GM21737 (cell line): ENCODE measurements around the gene MED9.

ENCODE experiments used
- ATAC-seq: cut with Tn5 transposase; IDR thresholded peaks from one replicate; pipeline ENCODE4 v1.9.1; 2021; ENCODE audit warnings: mild to moderate bottlenecking, moderate library complexity; ENCODE audit not compliant: unreplicated experiment

Gene MED9

DNA sequence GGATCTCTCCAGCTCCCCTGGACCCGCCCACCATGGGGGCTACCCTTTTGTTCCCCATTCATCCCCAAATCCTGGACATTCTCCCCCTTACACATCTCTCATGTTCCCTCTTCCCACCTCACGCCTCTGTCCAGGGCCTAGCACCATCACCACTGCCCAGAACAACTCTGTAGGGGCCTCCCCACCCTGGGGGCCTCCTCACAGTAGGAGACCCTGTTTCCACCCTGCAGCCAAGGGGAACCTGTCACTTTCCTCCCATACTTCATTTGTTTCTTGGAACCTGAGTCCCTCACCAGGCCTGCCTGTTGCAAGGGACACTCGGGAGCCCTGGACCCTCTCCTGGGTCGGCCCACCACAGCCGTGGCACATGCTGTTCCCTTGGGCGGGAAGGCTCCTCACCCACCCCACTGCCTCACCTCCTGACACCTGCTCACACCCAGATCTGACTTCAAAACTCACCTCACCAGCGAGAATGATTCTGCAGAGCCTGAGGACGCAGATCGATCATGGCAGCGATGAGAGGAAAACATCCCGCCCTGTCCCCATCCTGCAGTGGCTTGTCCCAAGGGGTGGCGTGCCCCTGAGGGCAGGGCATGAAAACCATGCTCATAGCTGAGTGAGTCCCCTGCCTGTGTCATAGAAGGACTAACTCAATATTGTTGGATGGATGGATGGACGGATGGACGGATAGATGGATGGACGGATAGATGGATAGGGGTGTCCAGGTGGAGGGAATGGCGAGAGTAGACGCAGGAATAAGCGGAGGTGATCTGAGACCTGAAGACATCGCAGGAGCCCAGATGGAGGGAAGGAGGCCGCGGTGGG, 26.2 kb downstream of the MED9 start:
- no peak for ATAC-seq

DNA sequence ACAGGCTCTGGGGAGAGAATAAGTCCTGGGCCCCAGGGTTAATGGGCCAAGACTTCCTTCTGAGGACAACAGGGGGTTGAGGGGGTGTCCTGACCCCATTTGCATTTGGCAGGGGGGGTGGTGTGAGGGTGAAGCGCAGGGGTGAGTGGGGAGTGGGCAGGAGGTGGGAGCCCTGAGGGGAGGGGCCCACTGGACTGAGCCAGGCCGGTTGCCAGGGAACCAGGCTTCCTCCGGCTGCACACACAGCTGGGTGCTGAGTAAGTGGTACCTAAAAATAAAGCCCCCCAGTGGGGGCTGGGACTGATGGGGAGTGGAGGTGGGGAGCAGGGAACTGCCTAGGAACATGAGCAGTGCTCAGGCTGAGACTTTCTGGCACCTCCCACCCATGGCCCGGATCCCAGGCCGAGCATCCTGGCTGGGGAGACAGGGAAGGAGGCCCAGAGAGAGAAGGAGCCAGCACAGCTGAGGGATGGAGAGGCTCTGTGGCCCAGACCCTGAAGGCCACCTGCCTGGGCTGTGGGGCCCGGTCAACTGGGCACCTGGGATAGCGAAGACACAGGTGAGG, 26.8 kb downstream of the MED9 start:
- ATAC-seq = no peak

DNA sequence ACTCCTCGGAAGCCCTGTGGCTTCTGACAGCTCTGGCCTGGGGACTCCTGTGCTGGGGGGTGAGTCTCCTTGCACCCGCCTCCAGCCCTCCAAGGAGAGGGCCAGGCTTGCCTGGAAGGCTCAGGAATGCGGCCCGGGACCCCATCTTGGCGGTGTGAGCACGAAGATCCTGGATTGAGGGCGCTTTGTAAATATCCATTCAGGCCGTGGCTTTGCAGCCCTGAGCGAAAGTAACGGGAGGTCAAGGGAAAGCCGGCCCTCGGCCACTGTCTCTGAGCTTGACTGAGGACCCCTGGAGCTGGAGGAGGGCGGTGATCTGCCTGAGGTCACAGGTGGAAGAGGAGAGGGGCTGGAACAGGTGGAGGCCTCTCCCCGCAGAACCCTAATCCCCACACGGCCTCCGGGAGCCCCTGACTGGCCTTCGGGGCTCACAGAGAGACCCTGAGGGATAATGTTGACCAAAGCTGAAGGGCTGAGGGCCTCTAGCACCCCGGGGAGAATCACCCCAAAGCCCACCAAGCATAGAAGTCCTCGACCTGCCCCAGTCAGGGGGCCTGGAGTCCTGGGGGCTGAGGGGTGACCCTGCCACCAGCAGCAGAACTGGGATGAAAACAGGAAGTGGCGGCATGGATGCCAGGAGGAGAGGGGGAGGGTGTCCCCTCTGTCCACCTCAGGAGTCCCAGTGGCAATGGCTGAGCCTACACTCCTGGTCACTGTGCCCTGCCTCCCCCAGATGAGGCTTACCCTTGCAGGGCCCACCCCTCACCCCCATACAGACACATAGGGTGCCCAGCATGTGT, 27.7 kb downstream of the MED9 start:
- no peak for ATAC-seq

DNA sequence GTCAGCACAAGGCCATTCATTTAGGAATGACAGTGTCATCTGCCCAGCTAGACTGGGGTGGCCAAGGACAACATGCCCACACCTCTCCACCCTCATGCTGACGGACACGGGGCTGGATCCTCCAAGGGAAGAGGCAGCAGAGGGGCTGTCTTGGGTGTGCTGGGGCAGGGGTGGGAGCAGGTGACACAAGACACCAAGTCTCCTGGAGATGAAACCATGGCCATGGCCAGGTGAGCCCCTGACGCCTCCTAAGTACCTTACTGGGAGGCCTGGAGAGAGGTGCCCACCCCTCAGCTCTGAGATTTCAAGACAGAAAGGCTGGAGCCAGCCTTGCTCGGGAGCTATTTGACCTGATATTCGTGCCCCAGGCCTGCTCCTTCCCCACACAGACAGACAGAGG, 28.4 kb downstream of the MED9 start:
- ATAC-seq = no peak

DNA sequence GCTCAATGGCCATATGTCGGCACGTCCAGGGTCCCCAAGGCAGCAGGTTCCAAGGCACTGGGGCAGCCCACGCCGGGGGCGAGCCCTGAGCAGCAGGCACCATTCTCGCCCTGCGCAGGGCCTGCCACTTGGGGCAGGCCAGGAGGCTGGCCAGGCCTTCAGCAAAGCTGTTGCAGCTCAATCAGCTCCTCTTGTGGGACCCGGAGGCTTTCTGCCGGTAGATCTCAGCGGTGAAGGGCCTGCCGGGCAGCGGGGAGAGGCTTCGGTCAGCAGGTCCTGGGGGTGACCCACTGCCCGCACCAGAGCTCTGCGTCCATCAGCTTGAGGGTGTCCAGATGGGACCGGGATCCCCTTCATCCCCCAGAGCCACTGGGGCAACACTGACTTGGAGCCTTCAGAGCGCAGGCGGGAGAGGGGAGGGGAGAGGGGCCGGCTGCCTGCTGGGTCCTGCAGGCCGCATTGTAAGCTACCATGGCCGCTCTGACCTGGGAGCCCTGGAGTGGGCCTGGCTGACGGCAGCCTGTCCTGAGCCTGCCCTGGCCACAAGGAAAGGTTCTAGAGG, 28.9 kb downstream of the MED9 start:
- ATAC-seq = no peak

DNA sequence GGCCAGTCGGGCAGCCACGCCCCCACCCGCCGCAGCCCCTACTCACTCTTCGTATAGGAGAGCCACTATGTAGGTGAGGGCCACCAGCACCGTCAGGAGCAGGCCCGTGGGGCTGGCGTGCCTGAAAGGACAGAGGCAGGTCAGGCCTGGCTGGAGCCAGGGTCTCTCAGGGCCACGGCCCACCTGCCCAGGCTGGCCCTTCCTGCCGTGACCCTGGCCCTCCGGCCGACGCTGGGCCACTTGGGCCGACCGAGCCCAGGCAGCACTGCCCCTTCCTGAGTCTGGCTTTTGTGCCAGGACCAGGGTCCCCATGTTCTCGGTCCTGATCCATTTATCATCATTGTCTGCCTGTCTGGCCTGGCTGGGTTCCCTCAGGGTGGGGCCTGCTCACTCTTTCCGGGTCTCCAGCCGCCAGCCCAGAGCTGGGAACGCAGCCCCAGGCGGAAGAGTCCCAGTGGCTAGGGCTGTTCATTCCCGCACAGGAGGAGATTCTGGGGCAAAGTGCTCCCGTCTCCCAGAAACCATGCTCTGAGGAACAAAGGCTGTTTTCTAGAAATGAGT, 29.5 kb downstream of the MED9 start:
- no peak for ATAC-seq

DNA sequence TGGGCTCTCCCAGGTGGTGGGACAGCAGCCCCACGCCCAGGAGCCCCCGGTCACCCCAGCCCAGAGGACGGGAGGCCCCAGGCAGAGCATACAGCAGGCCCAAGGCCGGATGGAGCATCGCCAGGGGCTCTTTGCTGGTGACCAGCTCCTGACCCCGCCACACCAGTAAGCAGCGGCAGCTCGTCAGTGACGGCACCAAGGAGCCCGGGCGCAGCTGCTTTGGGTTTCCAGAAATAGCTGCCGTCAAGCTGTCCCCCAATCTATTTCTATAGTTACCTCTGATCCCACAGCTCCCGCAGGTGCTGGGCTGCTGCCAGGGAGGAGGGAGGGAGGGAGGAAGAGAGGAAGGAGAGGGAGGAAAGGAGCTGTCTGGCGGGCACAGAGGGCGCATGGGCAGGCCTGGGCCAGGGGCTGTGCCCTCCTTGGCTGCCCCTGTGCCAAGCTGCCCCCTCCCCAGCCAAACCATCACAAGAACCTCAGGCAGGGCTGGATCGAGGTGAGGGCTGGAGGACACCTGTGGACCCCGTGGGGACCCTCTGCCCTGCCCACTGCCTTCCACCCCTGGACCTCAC, 30.2 kb downstream of the MED9 start:
- ATAC-seq = no peak

DNA sequence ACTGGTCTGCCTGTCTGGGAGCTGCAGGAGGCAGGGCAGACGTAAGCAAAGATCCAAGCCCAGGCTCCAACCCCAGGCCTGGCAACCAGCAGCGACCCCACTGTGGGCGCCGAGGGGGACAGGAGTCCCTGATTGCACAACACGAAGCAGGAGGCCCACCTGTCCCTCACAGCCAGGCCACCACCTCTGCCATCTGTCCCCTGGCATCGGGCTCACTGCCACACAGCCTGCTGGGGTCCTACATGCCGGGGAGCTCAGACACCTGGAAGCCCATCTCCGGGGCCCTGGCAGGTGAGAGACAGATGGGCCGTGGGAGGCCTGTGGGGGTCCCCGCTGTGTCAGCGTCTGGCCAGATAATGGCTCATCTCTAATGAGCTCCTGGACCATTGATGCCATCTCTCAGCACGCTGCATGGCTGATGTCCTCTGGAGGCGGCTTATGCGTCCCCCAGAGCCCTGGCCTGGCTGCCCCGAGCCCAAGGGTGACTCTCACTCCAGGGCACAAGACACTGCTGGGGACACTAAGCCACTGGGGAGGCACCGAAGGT, 30.7 kb downstream of the MED9 start:
- no peak for ATAC-seq

DNA sequence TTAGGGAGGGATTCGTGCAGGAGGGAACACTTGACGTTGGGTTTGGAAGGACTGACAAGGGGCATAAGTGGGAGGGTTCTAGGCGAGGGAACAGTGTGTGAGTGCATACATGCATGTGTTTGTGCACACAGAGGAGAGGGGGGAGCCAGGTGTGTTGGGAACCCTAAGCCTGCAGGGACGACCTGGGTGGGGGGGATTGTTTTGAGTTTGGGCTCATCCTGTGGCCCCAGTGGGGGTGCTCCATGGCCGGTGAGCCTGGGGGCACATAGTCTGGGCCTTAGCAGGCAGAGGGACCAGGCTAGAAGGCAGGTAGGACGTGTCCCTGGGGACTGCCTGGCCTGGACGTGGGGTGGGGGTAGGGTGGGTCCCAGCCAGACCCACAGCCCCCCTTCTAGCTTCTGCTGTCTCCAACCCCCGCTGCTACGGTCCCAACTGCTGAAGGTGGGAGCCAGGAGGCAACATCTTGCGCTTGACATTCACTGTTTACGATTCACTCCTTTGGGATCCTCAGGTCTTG, 31.3 kb downstream of the MED9 start:
- ATAC-seq = no peak

DNA sequence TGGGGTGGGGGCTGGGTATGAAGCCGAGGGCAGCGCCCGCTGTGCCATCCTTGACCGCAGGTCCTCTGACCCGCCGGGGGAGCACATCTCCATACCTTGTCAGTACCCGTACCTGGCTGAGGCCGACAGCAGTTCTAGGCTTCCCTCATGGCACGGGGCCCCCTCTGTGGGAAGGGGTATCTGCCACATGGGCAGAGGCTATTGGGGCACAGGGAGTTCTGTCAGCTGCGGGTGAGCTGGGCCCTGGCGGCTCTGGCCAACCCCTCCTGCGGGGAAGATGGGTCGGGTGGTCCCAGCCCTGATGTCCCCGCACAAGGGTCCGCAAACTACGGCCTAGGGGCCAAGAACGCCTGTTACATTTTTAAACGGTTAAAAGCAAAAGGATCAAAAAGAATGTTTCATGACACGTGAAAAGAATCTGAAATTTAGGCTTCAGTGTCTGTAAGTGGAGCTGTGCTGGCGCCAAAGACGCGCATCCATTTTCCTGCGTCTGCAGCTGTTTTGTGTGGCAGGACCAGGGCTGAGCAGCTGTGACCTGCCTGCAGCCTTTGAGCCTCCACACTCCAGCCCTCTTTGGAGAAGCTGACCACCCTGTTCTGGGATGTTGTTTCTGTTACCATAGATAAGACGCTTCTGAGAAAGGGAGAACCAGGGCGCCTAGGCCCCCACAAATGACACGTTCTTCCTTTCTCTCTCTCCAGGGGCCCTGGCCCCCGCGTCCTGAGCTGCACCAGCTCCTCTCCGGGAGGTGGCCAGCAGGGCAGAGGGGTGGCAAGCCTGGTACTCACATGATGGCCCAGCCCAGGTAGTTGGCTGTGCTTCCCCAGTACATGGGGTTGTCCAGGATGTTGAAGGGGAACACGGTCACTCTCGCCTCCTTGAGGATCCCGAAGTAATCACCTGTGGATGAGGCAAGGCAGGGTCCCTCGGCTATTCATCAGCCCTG, 32.1 kb downstream of the MED9 start:
- no peak for ATAC-seq

DNA sequence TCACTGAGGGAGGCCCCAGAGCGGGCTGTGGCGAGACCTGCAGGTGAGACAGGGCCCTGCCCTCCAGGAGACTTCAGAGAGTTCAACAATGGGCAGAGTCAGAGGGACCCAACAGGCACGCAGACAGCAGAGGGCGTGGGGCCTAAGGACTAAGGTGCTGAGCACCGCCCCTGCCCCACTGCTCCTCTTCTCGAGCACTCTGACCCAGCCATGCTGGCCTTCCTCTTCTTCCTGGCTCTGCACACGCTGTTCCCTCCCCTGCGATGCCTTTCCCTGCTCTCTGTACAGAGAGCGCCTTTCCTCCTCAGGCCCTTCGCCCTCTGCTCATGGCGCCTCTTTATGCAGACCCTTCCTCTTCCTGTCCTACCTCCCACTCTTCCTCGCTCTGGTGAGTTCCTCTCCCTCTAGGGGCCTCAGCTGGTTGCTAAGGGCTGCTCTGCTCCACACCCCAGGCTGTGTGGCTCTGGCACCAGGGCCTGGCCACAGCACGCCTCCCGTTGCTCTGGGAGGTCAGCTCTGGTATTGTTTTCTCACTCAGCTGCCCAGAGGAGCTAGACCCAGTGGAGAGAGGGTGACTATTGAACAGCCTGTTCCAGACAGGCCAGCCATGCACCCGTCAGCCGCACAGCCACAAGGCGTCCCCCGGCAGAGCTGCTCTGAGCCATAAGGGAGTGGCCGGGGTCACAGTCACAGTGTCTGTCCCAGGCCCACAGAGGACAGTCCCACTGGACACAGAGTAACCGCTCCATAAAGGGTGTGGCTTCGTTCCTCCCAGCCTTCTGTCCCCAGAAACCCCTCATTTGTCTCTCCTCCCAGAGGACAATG, 33.0 kb downstream of the MED9 start:
- ATAC-seq = no peak

DNA sequence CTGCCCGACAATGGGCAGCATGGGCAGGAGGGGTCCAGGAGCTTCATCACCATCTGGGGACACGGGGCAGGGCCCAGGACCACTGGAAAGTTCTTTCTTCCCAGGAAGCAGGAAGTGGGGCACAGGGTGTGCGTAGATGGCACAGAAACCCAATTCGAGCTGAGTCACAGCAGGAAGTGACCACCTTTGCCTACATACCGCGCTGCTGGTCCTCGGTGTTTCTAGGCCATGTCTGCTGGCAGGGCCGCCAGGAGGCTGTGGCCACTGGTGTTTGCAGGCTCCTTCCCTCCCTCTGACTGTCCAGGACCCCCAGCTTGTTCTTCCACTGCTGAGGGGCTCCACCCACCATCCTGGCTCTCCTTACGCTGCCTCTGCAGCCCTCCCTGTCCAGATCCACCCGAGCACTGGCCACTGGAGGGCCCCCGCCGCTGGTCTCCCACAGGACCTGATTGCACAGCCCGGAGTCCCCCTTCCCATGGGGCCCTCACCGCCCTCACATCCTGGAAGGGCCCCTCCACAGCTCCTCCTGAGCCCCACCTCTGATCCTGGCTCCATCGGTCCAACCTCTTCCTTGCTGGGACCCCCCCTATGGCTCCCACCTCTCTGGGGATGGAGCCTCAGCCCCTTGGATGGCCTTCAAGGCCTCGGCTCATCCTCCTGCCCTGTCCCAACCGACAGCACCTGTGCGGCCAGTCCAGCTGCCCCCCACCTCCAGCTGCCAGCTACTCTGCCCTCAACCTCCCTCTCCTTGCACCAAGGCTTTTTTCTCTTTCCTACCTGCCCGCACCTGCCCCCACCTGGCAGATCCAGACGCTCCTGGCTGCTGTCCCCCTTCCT, 33.9 kb downstream of the MED9 start:
- ATAC-seq = no peak

DNA sequence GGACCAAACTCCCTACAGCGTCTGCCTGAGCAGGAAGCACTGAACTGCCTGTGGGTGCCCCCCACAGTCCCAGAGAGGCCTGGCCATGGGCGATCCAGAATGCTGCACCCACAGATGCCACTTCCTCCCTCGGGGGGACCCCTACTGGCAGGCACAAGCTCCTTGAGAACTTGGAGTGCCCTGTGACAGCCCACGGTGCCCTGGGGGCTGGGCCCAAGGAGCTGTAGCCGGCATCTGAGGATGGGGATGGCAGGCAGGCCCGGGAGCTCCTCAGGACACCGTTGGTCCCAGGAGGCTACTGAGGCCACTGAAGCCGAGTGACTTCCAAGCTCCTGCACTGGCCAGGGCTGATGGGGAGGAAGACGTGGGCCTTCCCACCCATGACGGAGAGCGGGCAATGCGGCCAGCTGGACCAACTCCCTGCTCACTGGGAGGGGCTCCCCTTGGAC, 34.5 kb downstream of the MED9 start:
- ATAC-seq = no peak

DNA sequence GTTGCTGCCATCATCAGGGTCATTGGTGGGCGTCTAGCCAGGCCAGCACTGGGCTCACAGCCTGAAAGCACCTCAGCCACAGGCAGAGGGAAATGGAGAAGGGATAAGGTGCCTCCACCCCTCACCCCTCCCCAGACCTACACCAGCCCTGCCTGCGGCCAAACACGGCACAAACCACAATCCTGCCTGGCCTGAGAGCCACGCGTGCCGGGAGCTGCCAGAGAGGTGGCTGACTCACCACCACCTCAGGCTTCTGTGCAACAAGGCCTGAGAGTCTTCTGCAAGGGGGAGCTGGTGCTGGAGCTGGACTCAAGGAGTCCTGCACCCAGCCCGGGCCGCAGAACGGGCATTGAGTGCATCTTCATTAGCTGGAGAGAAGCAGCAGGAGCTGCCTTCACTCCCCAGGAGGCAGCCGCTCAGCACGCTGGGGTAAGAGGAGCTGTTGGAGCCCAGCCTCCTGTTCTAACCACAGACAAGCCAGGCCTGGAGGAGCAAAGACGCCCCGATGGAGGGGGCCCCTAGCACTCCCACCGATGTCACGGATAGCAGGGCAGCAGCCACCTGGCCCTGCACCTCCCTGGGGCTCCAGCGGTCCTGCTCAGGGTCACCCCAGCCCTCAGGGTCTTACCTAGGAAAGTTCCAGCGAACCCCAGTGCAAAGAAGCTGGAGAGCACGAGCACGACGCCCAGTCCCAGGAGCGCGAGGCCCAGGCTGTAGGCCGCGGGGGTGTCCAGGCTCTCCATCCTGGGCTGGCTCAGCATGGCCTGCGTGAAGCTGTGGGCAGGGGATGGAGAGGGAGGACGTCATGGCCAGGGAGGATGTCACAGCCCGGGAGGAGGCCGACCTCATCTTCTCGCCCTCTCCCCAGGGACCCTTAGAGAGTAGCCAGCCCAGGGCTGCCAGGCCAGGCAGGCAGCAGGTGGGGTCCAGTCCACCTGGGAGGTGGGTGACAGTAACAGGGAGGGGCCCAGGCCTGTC, 35.4 kb downstream of the MED9 start:
- ATAC-seq = no peak

DNA sequence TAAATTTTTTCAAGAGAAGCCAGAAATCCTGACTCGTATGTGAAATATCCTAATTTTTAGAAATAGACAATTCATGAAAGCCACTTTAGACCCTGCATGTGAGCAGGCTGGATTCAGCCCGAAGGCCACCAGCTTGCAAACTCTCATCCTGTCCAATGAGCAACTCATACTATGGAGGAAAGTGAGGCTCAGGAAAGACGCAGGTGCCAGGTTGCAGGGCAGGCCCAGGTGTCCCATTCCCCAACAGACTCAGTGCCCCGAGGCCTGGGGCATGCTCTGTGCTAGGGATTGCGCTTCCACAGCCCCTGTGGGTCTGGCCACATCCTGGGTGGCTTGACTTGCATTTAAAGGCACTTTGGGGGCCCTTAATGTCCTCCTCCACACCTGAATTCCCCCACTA, 36.1 kb downstream of the MED9 start:
- no peak for ATAC-seq

DNA sequence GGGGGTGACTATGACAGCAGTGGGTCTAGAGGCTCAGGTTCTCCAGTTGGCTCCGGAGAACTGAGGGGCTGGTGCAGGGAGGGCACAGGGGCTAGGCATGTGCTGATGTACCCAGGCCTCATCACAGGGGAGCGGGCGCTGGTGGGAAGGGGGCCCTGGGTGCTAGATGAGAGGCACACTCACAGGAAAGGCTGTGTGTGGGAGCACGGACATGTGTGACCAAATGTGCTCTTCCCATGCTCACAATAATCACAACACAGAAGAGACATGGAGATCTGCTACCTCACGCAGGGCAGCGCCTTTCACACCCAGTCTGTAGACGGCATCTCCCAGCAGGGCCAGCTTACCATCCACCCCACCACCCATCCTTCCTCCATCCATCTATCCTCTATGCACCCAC, 36.8 kb downstream of the MED9 start:
- no peak for ATAC-seq
